CD4-positive, alpha-beta T cell treated with Interleukin-15 for 4 hours (primary cell): ENCODE measurements around the gene OVCA2.

Experiments used
- DNase-seq: peaks from one replicate; pipeline ENCODE4 v3.0.0-alpha.2; 2020; ENCODE audit warnings: low spot score

The OVCA2 gene

DNA sequence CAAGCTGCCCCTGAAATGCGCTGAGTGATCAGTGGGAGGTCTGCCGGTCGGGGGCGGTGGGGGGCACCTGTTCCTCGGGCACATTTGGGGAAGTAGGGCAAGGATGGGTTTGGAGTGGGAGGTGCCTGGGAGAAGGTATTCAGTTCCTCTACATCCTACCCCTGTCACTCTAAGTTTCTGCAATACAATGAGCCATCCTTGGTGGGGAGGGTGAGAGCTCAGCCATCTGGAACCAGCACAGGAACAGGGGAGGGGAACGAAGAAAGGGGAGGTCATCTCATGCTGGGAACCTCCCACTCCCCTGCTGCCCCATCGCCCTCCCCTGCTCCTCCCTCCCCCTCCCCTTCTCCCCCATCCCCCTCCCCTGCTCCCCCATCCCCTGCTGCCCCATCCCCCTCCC lies 7.7 kb upstream of the OVCA2 start:
- no peak for DNase-seq

DNA sequence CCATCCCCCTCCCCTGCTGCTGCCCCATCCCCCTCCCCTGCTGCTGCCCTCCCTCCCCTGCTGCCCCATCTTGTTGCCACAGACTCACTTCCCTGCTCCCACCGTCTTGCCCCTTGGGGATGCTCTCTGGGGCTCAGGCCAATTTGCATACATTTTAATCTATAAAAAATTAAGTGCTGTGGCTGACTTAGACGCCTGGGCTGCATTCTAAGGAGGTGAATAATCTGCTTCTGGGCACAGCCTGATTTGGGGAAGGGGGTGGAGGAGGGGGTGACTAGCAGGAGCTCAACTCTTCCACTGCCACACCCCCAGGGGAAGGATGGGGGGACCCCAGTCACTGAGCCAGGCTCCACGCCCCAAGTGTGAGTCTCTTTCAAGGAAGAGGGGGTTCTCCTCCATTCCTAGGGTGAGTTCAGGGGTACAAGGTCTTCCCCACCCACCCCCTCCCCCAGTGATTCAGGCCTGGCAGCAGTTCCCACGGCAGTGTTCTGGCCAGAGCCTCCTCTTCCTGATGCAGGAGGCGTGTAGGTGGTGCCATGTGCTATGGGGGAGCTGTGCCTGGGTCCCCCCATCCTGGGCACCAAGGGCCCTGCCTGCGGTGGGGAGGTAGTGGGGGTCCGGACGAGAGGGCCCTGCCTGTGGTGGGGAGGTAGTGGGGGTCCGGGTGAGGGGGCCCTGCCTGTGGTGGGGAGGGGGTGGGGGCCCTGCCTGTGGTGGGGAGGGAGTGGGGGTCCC lies 6.8 kb upstream of the OVCA2 start:
- DNase-seq = no peak

DNA sequence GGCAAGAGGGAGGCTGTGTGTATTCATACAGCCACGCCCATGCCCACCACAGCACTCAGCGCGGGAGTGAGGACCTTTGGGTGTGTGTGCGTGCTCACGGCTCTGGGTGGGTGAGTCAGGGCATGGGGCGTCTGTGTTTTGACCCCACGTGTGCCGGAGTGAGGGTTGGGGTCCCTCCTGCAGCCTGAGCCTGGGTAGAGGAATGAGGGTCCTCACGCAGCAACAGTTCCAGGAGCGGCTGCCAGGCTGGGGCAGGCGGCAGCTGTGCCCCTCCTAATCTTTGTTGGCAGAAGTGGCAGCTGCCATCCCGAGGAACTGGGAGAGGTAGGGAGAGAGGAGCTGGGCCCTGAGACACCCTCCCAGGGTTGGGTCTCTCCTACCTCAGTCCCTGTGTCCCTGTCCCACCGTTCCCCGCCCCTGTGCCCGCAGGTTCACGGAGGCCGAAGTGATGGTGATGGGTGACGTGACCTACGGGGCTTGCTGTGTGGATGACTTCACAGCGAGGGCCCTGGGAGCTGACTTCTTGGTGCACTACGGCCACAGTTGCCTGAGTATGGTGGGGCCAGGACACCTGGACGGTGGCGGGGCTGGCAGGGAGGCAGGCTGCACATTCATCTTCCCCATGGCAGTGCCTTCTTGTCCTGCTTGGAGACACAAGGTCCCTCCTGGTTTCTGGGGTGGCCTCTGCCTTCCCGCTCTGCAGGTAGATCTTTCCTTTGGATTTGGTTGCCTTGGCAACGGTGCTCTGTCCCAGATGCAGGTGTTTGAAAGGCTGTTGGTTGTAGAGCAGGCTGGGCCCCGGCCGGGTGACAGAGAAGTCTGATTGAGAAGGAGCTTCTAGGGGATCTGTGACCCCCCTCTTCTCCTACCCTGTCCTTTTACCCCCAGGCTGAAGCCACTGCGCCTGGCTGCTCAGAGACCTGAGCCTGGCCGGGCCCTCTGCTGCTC lies 6.0 kb upstream of the OVCA2 start:
- DNase-seq = no peak

DNA sequence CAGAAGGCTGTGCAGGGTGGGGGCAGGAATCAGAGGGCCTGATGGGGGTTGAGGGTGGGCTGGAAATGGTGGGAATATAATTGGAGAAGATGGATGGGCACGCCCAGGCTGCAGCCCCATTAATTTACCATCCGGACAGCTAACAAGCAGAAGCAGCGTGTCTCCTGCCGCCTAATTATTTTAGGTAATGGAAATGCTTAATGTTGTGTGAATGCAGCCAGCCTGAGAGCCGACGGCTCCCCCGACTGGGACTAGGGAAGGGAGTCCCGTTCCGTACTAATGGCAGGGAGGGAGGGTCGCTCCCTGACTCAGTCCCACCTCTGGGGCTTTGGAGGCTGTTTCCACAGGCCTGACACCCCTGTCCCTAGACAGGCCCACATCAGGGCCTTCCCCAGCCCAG lies 4.7 kb upstream of the OVCA2 start:
- DNase-seq = no peak

- DNase-seq = no peak
These were observed 1.5 kb upstream of the OVCA2 start for GRCh38 chr17:2040219-2040827.

DNA sequence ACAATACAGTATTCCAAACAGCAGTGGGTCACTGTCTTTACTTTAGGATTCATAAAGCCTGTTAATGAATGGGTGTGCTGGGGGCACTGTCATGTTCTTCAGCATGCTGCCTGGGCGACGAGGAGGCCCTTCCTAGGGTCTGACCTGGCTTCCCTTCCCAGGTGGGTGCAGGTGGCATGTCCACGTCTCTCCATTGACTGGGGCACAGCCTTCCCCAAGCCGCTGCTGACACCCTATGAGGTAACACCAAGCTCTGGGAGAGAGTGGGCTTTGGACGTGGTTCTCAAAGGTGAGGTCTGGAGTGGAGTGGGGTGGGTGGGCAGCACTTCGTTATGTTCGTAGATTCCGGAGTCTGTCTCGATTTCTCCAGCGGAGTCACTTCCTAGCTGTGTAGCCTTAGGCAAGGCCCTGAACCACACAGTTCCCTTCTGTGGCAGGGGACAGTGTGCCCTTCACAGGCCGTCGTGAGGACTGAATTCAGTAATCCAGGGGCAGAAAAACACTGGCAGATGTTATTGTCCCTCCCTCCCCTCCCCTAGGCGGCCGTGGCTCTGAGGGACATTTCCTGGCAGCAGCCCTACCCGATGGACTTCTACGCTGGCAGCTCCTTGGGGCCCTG lies 771 bp upstream of the OVCA2 start:
- DNase-seq = no peak

GRCh38 chr17:2042390-2042847 lies 597 bp downstream of the OVCA2 start:
- no peak for DNase-seq

- no peak for DNase-seq
These were observed 1.1 kb downstream of the OVCA2 start for GRCh38 chr17:2042933-2043332.

DNA sequence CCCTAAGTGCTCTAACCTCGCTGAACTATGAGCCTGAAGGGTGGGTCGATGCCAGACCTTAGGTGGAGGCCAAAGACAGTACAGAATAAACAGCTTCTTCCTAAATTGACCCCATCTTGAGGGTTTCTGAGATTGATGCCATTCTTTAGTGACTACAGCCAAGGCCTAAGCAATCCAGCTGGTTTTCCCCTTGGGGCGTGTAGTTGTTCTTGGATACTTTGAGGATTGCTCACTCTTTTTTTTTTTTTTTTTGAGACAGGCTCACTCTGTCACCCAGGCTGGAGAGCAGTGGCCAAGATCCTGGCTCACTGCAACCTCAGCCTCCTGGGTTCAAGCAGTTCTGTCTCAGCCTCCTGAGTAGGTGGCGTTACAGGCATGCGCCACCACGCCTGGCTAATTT lies 2.0 kb downstream of the OVCA2 start:
- no peak for DNase-seq

GRCh38 chr17:2044263-2044894 lies 2.6 kb downstream of the OVCA2 start:
- DNase-seq = no peak

DNA sequence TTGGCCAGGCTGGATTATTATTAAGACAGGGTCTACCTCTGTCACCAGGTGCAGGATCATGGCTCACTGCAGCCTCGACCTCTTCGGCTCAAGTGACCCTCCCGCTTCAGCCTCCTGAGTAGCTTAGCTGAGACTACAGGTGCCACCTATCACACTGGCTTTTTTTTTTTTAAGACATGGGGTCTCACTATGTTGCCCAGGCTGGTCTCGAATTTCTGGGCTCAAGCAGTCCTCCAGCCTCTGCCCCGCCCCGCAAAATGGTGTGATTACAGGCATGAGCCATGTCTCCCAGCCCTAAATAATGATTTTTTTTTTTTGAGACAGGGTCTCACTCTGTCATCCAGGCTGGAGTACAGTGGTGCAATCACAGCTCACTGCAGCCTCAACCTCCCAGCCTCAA lies 5.8 kb downstream of the OVCA2 start:
- no peak for DNase-seq

DNA sequence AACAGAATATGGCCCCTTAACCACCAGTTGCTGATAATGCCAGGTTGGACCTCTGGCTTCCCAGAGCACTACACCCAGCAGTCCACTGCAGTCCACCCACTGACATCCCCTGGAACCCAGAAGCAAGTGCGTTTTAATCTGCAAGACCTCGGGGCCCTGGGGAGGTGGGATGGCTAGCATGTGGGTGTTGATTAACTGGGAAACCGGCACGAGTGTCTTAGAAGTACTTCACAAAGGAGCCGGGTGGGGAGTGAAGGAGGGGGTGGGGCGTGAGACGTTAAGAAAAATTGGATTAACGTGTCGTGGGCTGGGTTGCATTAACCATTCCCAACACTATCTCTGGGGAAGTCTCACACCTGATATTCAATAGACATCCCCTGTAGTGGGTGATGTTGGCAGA lies 7.0 kb downstream of the OVCA2 start:
- no peak for DNase-seq

DNA sequence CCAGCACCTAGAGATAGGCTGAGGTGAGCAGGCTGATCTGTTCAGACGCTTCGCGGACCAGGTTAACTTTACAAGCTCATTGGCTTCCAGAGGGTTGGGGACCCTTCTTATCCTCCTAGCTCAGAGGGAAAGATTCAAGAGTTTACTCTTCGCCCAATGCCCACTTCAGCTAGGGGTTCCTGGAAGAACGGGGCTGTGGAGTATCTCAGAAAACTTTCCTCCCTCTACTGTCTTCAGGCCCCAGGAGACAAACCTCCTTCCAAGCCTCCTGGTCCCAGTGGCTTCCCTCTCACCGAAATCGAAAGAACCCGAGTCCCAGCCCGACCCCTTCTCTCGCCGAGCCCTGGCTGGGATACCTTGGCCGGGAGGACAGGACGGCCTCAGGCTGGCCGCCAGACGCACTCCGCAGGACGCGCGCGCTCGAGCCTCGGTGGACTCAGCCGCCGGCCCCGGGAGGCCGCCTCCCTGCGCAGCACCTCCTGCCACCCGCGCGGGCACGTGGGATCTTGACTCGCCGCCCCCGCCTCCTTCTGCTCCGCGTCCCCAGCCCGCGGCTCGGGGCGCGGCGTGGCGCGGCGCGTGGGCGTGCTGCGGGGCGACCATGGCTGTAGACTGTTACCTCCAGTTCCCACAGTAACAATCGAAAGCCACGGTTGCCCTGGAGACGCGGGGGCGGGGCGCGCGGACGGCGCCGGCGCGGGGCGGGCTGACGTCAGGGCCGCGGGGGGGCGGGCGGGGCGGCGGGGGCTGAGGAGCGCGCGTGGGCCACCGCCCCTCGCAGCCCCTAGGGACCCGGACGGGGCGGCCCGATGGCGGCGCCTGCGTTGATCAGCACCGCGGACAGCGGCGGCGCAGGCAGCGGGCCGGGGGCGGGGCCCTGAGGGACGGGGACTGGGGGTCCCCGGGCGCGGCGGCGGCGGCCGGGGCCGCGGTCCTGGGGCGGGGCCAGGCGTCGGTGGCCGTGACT lies 7.8 kb downstream of the OVCA2 start:
- peak; percentile 93 for DNase-seq

- peak; percentile 71 for DNase-seq
These were observed 8.7 kb downstream of the OVCA2 start for GRCh38 chr17:2050300-2051060.

GRCh38 chr17:2051061-2051932 lies 9.5 kb downstream of the OVCA2 start:
- DNase-seq = no peak

DNA sequence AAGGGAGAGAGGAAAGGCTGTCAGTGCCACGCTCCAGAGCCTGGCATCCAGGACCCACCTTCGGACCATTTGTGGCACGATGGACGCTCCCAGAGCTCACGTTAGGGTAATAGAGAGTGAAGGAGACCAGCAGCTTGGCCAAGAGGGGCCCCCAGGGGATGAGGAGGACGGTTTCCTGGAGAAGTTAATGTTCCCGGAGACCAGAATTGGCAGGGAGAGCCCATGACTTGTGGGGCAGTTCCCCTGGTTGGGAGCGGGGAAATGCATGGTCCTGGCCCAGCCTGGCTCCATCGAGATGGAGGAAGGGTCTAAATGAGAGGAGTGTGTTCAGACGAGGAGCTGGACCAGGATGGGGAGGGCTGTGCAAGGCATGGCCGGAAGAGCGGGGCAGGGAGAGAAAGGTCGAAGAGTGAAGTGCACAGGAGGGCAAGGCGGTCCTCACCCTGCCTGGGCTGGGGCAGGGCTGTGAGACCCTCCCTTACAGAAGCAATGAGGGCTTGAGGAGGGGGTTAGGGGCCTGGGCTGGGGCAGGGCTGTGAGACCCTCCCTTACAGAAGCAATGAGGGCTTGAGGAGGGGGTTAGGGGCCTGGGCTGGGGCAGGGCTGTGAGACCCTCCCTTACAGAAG lies 10.2 kb downstream of the OVCA2 start:
- no peak for DNase-seq

- peak; percentile 75 for DNase-seq
These were observed 11.8 kb downstream of the OVCA2 start for GRCh38 chr17:2053380-2054261.

- DNase-seq = no peak
These were observed 12.4 kb downstream of the OVCA2 start for GRCh38 chr17:2054262-2054511.
